Liver (tissue), 9 donors: ENCODE measurements around the gene CCT4. TPM values are rescaled to one million over a fixed set of nuclear protein-coding genes. Genes with fewer than 3 reads are reported as not detected.
A peak's percentile ranks its signal among the peaks of the same experiment; 100 is the strongest.

ENCODE experiments used
- DNase-seq: peaks from one replicate; pipeline ENCODE4 v3.0.0-alpha.2; 2017; ENCODE audit warnings: low spot score
- H3K27ac ChIP-seq, 2 donors: one replicate each; pipeline ENCODE4 v1.7.0; 2013; ENCODE audit warnings: inconsistent platforms in 2 of 2, low read length in 2 of 2, control low read depth in 1 of 2, low read depth in 1 of 2, mild to moderate bottlenecking in 1 of 2
- H3K27me3 ChIP-seq, 4 donors: one replicate each; pipeline versions ENCODE4 v1.6.1 to v1.7.0; 2013; ENCODE audit warnings: low read length in 3 of 4, inconsistent platforms in 1 of 4, mild to moderate bottlenecking in 1 of 4, moderate library complexity in 1 of 4; ENCODE audit not compliant: control insufficient read depth in 4 of 4, insufficient read depth in 4 of 4
- H3K36me3 ChIP-seq, 4 donors: one replicate each; pipeline versions ENCODE4 v1.6.1 to v1.7.0; 2013; ENCODE audit warnings: low read length in 3 of 4, mild to moderate bottlenecking in 3 of 4, low read depth in 1 of 4, moderate library complexity in 1 of 4; ENCODE audit not compliant: control insufficient read depth in 4 of 4, insufficient read depth in 3 of 4
- H3K4me1 ChIP-seq, 4 donors: one replicate each; pipeline versions ENCODE4 v1.6.1 to v1.7.0; 2013; ENCODE audit warnings: low read length in 3 of 4, mild to moderate bottlenecking in 3 of 4, moderate library complexity in 1 of 4; ENCODE audit not compliant: control insufficient read depth in 4 of 4, insufficient read depth in 4 of 4
- H3K4me3 ChIP-seq, 3 donors: one replicate each; pipeline versions ENCODE4 v1.6.1 to v1.7.0; 2013; ENCODE audit warnings: low read length in 3 of 3, control low read depth in 1 of 3, low read depth in 1 of 3, mild to moderate bottlenecking in 1 of 3
- H3K9ac ChIP-seq, 2 donors: one replicate each; pipeline ENCODE4 v1.7.0; 2013; ENCODE audit warnings: low read length in 2 of 2, mild to moderate bottlenecking in 2 of 2, moderate library complexity in 2 of 2, control low read depth in 1 of 2, low read depth in 1 of 2
- H3K9me3 ChIP-seq, 4 donors: one replicate each; pipeline versions ENCODE4 v1.6.1 to v1.7.0; 2013; ENCODE audit warnings: low read length in 3 of 4; ENCODE audit not compliant: control insufficient read depth in 4 of 4
- EGR1 ChIP-seq, 2 donors: IDR thresholded peaks; 2 replicates each; pipeline ENCODE4 v1.6.1; 2016 to 2018; ENCODE audit warnings: antibody characterized with exemption in 2 of 2, low read depth in 2 of 2
- FOXA1 ChIP-seq: IDR thresholded peaks from 2 replicates; pipeline ENCODE4 v1.6.1; 2016; ENCODE audit warnings: antibody characterized with exemption
- FOXA2 ChIP-seq: IDR thresholded peaks from 2 replicates; pipeline ENCODE4 v1.6.1; 2016; ENCODE audit warnings: antibody characterized with exemption
- HNF4A ChIP-seq, 2 donors: conservative IDR thresholded peaks; 2 replicates each; pipeline ENCODE4 v1.6.1; 2016; ENCODE audit warnings: antibody characterized with exemption in 2 of 2, mild to moderate bottlenecking in 2 of 2
- HNF4G ChIP-seq: IDR thresholded peaks from 2 replicates; pipeline ENCODE4 v1.6.1; 2016; ENCODE audit warnings: antibody characterized with exemption
- JUND ChIP-seq, 2 donors: IDR thresholded peaks; 2 replicates each; pipeline ENCODE4 v1.6.1; 2016; ENCODE audit warnings: antibody characterized with exemption in 2 of 2
- MAX ChIP-seq: IDR thresholded peaks from 2 replicates; pipeline ENCODE4 v1.6.1; 2016; ENCODE audit warnings: antibody characterized with exemption
- NR2F2 ChIP-seq: IDR thresholded peaks from 2 replicates; pipeline ENCODE4 v1.6.1; 2016; ENCODE audit warnings: antibody characterized with exemption
- RAD21 ChIP-seq, 2 donors: IDR thresholded peaks; 2 replicates each; pipeline ENCODE4 v1.6.1; 2016; ENCODE audit warnings: antibody characterized with exemption in 2 of 2, mild to moderate bottlenecking in 2 of 2
- REST ChIP-seq: IDR thresholded peaks from 2 replicates; pipeline ENCODE4 v1.6.1; 2016; ENCODE audit warnings: antibody characterized with exemption, mild to moderate bottlenecking
- TAF1 ChIP-seq: conservative IDR thresholded peaks from 2 replicates; pipeline ENCODE4 v1.6.1; 2016; ENCODE audit warnings: antibody characterized with exemption, mild to moderate bottlenecking
- YY1 ChIP-seq: IDR thresholded peaks from 2 replicates; pipeline ENCODE4 v1.6.1; 2016; ENCODE audit warnings: antibody characterized with exemption, mild to moderate bottlenecking
- WGBS: extraction: QIAGEN DNeasy Blood & Tissue Kit; methylation state at CpG from one replicate; pipeline ENCODE4 v1.1.7; 2013; 5-methylcytosine and 5-hydroxymethylcytosine counted together
- polyA plus RNA-seq, 2 donors: library from polyadenylated mRNA; stranded (reverse) in 1 of 2; unstranded in 1 of 2; fragments of 200-250 nt in 1 of 2; fragments of >200 nt in 1 of 2; fragmentation: Nextera tagmentation in 1 of 2; extraction: Ambion mirVana in 1 of 2; gene quantifications; one replicate each; pipeline versions ENCODE4 v1.2.1 to v1.2.3, GENCODE V29; 2013 to 2015
- total RNA-seq, 2 donors: library from RNA; depleted of rRNA; stranded (reverse); fragments of >200 nt; gene quantifications; one replicate each; pipeline ENCODE4 v1.2.3, GENCODE V29; 2014
- TF ChIP-seq, protein P1 (sequence below): fragments of 150-350 bp; IDR thresholded peaks from 2 replicates; pipeline ENCODE4 v1.5.1; 2017; ENCODE audit warnings: improper control_type of control experiment, low read depth, low read length; ENCODE audit not compliant: missing input control
- TF ChIP-seq, protein P2 (sequence below): IDR thresholded peaks from 2 replicates; pipeline ENCODE4 v1.6.1; 2016; ENCODE audit warnings: antibody characterized with exemption
- TF ChIP-seq, protein P3 (sequence below): IDR thresholded peaks from 2 replicates; pipeline ENCODE4 v1.6.1; 2016; ENCODE audit warnings: antibody characterized with exemption
- donor health status: healthy.
- donor health status: healthy.
- donor health status: healthy.
- donor health status: healthy.
- donor health status: healthy.

CCT4 gene
- total and polyA plus RNA-seq, 4 donors: 35.7 to 65.2 (median 38.4) TPM

GRCh38 chr2:61853847-61854563 is 34.5 kb downstream of the CCT4 start, which contains the start of gene FAM161A:
Gene FAM161A, minus strand, starts transcription at chr2:61854060. Its CDS starts 19 bp downstream, at chr2:61854041.
- no peak for TF ChIP-seq EGR1 (IDR thresholded peaks at IDR 0.05; ENCODE audit: low read depth in 2 of 2)
- TF ChIP-seq HNF4A (conservative IDR thresholded peaks at IDR 0.05): no peak
- TF ChIP-seq, protein P1, sequence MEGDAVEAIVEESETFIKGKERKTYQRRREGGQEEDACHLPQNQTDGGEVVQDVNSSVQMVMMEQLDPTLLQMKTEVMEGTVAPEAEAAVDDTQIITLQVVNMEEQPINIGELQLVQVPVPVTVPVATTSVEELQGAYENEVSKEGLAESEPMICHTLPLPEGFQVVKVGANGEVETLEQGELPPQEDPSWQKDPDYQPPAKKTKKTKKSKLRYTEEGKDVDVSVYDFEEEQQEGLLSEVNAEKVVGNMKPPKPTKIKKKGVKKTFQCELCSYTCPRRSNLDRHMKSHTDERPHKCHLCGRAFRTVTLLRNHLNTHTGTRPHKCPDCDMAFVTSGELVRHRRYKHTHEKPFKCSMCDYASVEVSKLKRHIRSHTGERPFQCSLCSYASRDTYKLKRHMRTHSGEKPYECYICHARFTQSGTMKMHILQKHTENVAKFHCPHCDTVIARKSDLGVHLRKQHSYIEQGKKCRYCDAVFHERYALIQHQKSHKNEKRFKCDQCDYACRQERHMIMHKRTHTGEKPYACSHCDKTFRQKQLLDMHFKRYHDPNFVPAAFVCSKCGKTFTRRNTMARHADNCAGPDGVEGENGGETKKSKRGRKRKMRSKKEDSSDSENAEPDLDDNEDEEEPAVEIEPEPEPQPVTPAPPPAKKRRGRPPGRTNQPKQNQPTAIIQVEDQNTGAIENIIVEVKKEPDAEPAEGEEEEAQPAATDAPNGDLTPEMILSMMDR: no peak
- no peak for TF ChIP-seq HNF4G
- TF ChIP-seq, protein P2, sequence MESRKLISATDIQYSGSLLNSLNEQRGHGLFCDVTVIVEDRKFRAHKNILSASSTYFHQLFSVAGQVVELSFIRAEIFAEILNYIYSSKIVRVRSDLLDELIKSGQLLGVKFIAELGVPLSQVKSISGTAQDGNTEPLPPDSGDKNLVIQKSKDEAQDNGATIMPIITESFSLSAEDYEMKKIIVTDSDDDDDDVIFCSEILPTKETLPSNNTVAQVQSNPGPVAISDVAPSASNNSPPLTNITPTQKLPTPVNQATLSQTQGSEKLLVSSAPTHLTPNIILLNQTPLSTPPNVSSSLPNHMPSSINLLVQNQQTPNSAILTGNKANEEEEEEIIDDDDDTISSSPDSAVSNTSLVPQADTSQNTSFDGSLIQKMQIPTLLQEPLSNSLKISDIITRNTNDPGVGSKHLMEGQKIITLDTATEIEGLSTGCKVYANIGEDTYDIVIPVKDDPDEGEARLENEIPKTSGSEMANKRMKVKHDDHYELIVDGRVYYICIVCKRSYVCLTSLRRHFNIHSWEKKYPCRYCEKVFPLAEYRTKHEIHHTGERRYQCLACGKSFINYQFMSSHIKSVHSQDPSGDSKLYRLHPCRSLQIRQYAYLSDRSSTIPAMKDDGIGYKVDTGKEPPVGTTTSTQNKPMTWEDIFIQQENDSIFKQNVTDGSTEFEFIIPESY: peak; percentile 29
- TF ChIP-seq, protein P3, sequence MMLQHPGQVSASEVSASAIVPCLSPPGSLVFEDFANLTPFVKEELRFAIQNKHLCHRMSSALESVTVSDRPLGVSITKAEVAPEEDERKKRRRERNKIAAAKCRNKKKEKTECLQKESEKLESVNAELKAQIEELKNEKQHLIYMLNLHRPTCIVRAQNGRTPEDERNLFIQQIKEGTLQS: no peak
- peak in 1 of 2 donors; percentile 4 for TF ChIP-seq JUND (IDR thresholded peaks at IDR 0.05)
- TF ChIP-seq FOXA2: no peak
- peak; percentile 16 for TF ChIP-seq NR2F2
- TF ChIP-seq FOXA1: no peak
- TF ChIP-seq RAD21 (IDR thresholded peaks at IDR 0.05): peak in 1 of 2 donors; percentile 25
- peak; percentile 95 for TF ChIP-seq YY1
- peak; percentile 6 for TF ChIP-seq TAF1
- peak; percentile 62 for TF ChIP-seq REST
- no peak for TF ChIP-seq MAX
- Histone ChIP-seq H3K27me3 (no peaks in the 10 kb centered on the region), H3K4me3 (peak within 1 kb of the TSS; percentile 77 to 95 (median 93)), H3K36me3 (no peaks in the 10 kb centered on the region), H3K4me1 (peaks cover 0 to 20% (median 12%) of the 10 kb centered on the region in 4 donors), H3K9me3 (no peaks in the 10 kb centered on the region), H3K27ac (peak within 1 kb of the TSS; percentile 73 to 82), H3K9ac (peak within 1 kb of the TSS; percentile 42 to 83)
- under 1% methylated on average over 50 of the region's 50 CpGs for WGBS
- peak; percentile 85 for DNase-seq
